ENCODE data around the gene HOXC5. TPM values are rescaled to one million over a fixed set of nuclear protein-coding genes. Genes with fewer than 3 reads are reported as not detected.

Gene HOXC5
- polyA plus RNA-seq, 3 donors, result not detected

DNA sequence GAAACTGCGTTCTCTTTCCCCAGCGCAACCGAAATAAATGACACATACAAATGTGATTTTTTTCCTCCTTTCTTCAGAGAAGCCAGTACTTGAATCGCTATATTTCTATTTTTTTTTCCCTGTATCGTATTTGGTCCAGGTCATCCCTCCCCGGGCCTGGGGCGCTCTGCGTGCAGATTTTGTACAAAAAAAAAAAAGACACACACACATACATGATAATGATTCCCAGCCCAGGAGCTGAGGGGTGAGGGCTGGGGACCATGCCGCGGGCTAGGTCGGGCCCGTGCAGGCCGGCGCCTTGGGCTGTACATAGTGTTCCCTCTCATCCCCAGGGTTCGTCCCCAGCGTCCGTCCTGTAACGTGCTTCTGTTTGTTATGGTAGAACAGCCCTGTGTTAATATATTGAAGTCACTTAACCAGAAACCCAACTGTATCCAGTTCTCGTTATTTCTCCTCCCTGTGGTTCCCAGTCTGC is 29.9 kb upstream of the HOXC5 start:
- peaks cover 98 to 100% (median 100%) of the 10 kb centered on the region in 3 donors for H3K27me3 Mint-ChIP-seq (ENCODE audit: low read depth in 3 of 3)
- intact Hi-C loops (cut with micrococcal nuclease), result no loop called here
- Histone ChIP-seq H3K4me1 (ENCODE audit: control insufficient read depth in 1 of 2, insufficient read depth in 2 of 2, low read length in 2 of 2) (peaks cover 18 to 28% of the 10 kb centered on the region in 2 donors), H3K4me2 (replicated peaks; ENCODE audit: extremely low read depth, low read length, poor library complexity, severe bottlenecking) (no peak overlapping the region), H3K27me3 (ENCODE audit: control insufficient read depth in 2 of 2, insufficient read depth in 2 of 2, low read length in 2 of 2) (peaks cover 88 to 98% of the 10 kb centered on the region in 2 donors), H3K9ac (ENCODE audit: insufficient read depth, low read length, poor library complexity, severe bottlenecking) (no peak overlapping the region), H3K4me3 (replicated peaks in 1 of 3; ENCODE audit: low read depth in 2 of 3, low read length in 3 of 3) (no peak overlapping the region), H3K27ac (ENCODE audit: low read depth in 1 of 2, low read length in 2 of 2) (no peak overlapping the region), H3K9me3 (replicated peaks in 1 of 2; ENCODE audit: control insufficient read depth in 1 of 2, insufficient read depth in 1 of 2, low read length in 2 of 2) (peaks cover 5 to 65% of the 10 kb centered on the region in 2 donors), H3K36me3 (replicated peaks in 1 of 2; ENCODE audit: control insufficient read depth in 1 of 2, insufficient read depth in 2 of 2, low read length in 2 of 2) (no peaks in the 10 kb centered on the region), H3K79me2 (ENCODE audit: insufficient read depth, low read length) (no peaks in the 10 kb centered on the region), H2AFZ (ENCODE audit: insufficient read depth, low read depth, low read length, poor library complexity, severe bottlenecking) (no peak overlapping the region), H4K20me1 (ENCODE audit: insufficient read depth, low read length) (no peaks in the 10 kb centered on the region)
- peak overlapping the region in 1 of 7 donors; percentile 61 for H3K27ac Mint-ChIP-seq
- no peak for DNase-seq
- peaks cover 0 to 40% (median 24%) of the 10 kb centered on the region in 7 donors for H3K9me3 Mint-ChIP-seq
- TF ChIP-seq, protein P1, sequence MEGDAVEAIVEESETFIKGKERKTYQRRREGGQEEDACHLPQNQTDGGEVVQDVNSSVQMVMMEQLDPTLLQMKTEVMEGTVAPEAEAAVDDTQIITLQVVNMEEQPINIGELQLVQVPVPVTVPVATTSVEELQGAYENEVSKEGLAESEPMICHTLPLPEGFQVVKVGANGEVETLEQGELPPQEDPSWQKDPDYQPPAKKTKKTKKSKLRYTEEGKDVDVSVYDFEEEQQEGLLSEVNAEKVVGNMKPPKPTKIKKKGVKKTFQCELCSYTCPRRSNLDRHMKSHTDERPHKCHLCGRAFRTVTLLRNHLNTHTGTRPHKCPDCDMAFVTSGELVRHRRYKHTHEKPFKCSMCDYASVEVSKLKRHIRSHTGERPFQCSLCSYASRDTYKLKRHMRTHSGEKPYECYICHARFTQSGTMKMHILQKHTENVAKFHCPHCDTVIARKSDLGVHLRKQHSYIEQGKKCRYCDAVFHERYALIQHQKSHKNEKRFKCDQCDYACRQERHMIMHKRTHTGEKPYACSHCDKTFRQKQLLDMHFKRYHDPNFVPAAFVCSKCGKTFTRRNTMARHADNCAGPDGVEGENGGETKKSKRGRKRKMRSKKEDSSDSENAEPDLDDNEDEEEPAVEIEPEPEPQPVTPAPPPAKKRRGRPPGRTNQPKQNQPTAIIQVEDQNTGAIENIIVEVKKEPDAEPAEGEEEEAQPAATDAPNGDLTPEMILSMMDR (IDR thresholded peaks at IDR 0.05), result no peak
- peak overlapping the region in 1 of 2 donors; percentile 84 for H3K4me3 Mint-ChIP-seq
- H3K4me1 Mint-ChIP-seq, result peaks cover 24% of the 10 kb centered on the region
- H3K36me3 Mint-ChIP-seq, result peaks cover 3 to 20% of the 10 kb centered on the region in 2 donors
- WGBS (ENCODE audit: insufficient coverage), result 32% methylated on average over 5 of the region's 19 CpGs

DNA sequence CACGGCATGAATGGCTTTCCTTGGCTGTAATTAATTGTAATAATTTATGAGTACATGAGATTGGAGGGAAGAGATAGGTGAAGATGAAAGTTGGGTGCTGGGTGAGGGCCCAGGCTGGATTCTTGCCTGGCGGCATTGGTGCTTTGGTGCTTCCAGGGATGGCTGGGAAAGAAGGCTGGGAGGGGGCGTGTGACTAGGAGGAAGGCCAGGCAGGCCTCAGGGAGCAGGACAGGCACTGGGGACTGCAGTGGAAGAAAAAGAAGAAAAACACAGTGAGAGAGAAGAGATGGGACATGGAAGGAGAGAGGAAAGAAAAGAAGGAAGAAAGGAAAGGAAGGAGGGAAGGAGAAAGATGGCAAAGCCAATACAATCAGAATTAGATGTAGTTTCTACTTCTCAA is 29.2 kb upstream of the HOXC5 start:
- WGBS (ENCODE audit: insufficient coverage), result 37% methylated on average over 3 of the region's 3 CpGs
- peak overlapping the region in 1 of 2 donors; percentile 77 for H3K4me3 Mint-ChIP-seq
- peaks cover 24% of the 10 kb centered on the region for H3K4me1 Mint-ChIP-seq
- H3K4me2 ChIP-seq (replicated peaks; ENCODE audit: extremely low read depth, low read length, poor library complexity, severe bottlenecking), result no peak overlapping the region
- H4K20me1 ChIP-seq (ENCODE audit: insufficient read depth, low read length), result no peaks in the 10 kb centered on the region
- no peak overlapping the region for H3K27ac Mint-ChIP-seq
- H3K27ac ChIP-seq (ENCODE audit: low read depth in 1 of 2, low read length in 2 of 2), result no peak overlapping the region
- TF ChIP-seq, protein P1 (IDR thresholded peaks at IDR 0.05), result no peak
- no peak overlapping the region for H3K9ac ChIP-seq (ENCODE audit: insufficient read depth, low read length, poor library complexity, severe bottlenecking)
- DNase-seq, result no peak
- peaks cover 5 to 67% of the 10 kb centered on the region in 2 donors for H3K9me3 ChIP-seq (replicated peaks in 1 of 2; ENCODE audit: control insufficient read depth in 1 of 2, insufficient read depth in 1 of 2, low read length in 2 of 2)
- no peaks in the 10 kb centered on the region for H3K36me3 ChIP-seq (replicated peaks in 1 of 2; ENCODE audit: control insufficient read depth in 1 of 2, insufficient read depth in 2 of 2, low read length in 2 of 2)
- H3K27me3 ChIP-seq (ENCODE audit: control insufficient read depth in 2 of 2, insufficient read depth in 2 of 2, low read length in 2 of 2), result peaks cover 87 to 98% of the 10 kb centered on the region in 2 donors
- H3K4me3 ChIP-seq (replicated peaks in 1 of 3; ENCODE audit: low read depth in 2 of 3, low read length in 3 of 3), result no peak overlapping the region
- peaks cover 98 to 100% (median 100%) of the 10 kb centered on the region in 3 donors for H3K27me3 Mint-ChIP-seq (ENCODE audit: low read depth in 3 of 3)
- intact Hi-C loops (cut with micrococcal nuclease), result no loop called here
- H3K36me3 Mint-ChIP-seq, result peaks cover 2 to 15% of the 10 kb centered on the region in 2 donors
- H3K79me2 ChIP-seq (ENCODE audit: insufficient read depth, low read length), result no peaks in the 10 kb centered on the region
- H3K4me1 ChIP-seq (ENCODE audit: control insufficient read depth in 1 of 2, insufficient read depth in 2 of 2, low read length in 2 of 2), result peaks cover 18 to 28% of the 10 kb centered on the region in 2 donors
- H3K9me3 Mint-ChIP-seq, result peaks cover 0 to 38% (median 18%) of the 10 kb centered on the region in 7 donors
- H2AFZ ChIP-seq (ENCODE audit: insufficient read depth, low read depth, low read length, poor library complexity, severe bottlenecking), result no peak overlapping the region

Measured in CD14-positive monocyte (primary cell).